Astrocyte (in vitro differentiated cells and primary cell): ENCODE data around the gene PSME3IP1. TPM values are rescaled to one million over a fixed set of nuclear protein-coding genes. Genes with fewer than 3 reads are reported as not detected.
"Not testable (repeated sequence)": the region's sequence is repeated elsewhere in the genome, so short reads cannot be mapped to it uniquely, and the experiment has no call there.

Experiments used
- DNase-seq: peaks from one replicate; pipeline ENCODE4 v3.0.0-alpha.2; 2010; ENCODE audit warnings: low read depth
- FAIRE-seq: peaks from 2 replicates; lab custom pipeline; 2011; peaks lifted over from hg19 to GRCh38; lab: Jason Lieb, UNC
- H2AFZ ChIP-seq: 2 replicates; pipeline ENCODE4 v1.6.0; 2012; ENCODE audit warnings: low read depth, low read length, inconsistent platforms
- H3K27ac ChIP-seq: 2 replicates; pipeline ENCODE4 v1.5.1; 2011; ENCODE audit warnings: low read depth, low read length, inconsistent platforms
- H3K27me3 ChIP-seq: 2 replicates; pipeline ENCODE4 v1.6.0; 2011; ENCODE audit warnings: low read length, inconsistent platforms; ENCODE audit not compliant: insufficient read depth
- H3K36me3 ChIP-seq: 2 replicates; pipeline ENCODE4 v1.5.1; 2011; ENCODE audit warnings: low read length, inconsistent platforms; ENCODE audit not compliant: insufficient read depth
- H3K4me1 ChIP-seq: 2 replicates; pipeline ENCODE4 v1.5.1; 2011; ENCODE audit warnings: low read length, inconsistent platforms; ENCODE audit not compliant: insufficient read depth
- H3K4me2 ChIP-seq: 2 replicates; pipeline ENCODE4 v1.6.0; 2012; ENCODE audit warnings: low read length, inconsistent platforms
- H3K4me3 ChIP-seq: 2 replicates; pipeline ENCODE4 v1.5.1; 2011; ENCODE audit warnings: low read depth, mild to moderate bottlenecking, low read length, inconsistent platforms; ENCODE audit not compliant: insufficient read depth
- H3K79me2 ChIP-seq: 2 replicates; pipeline ENCODE4 v1.6.0; 2012; ENCODE audit warnings: mild to moderate bottlenecking, low read length, inconsistent platforms; ENCODE audit not compliant: insufficient read depth
- H3K9ac ChIP-seq: 2 replicates; pipeline ENCODE4 v1.6.0; 2012; ENCODE audit warnings: mild to moderate bottlenecking, low read length, inconsistent platforms
- H3K9me3 ChIP-seq: 2 replicates; pipeline ENCODE4 v1.5.1; 2012; ENCODE audit warnings: low read depth, mild to moderate bottlenecking, low read length, inconsistent platforms; ENCODE audit not compliant: insufficient read depth
- H4K20me1 ChIP-seq: 2 replicates; pipeline ENCODE4 v1.6.0; 2012; ENCODE audit warnings: low read length, inconsistent platforms; ENCODE audit not compliant: insufficient read depth
- H3K27ac Mint-ChIP-seq: one replicate; pipeline ENCODE4 v1.8.0; 2021; ENCODE audit warnings: mild to moderate bottlenecking, mixed read lengths; ENCODE audit not compliant: unreplicated experiment
- H3K27me3 Mint-ChIP-seq: one replicate; pipeline ENCODE4 v1.8.0; 2021; ENCODE audit warnings: low read depth, mixed read lengths; ENCODE audit not compliant: unreplicated experiment
- H3K36me3 Mint-ChIP-seq: one replicate; pipeline ENCODE4 v1.8.0; 2021; ENCODE audit warnings: low read depth, mixed read lengths; ENCODE audit not compliant: unreplicated experiment
- H3K4me1 Mint-ChIP-seq: one replicate; pipeline ENCODE4 v1.8.0; 2021; ENCODE audit warnings: low read depth, mixed read lengths; ENCODE audit not compliant: unreplicated experiment
- H3K4me3 Mint-ChIP-seq: one replicate; pipeline ENCODE4 v1.8.0; 2021; ENCODE audit warnings: mild to moderate bottlenecking, moderate library complexity, mixed read lengths; ENCODE audit not compliant: unreplicated experiment
- H3K9me3 Mint-ChIP-seq: one replicate; pipeline ENCODE4 v1.8.0; 2021; ENCODE audit warnings: mild to moderate bottlenecking, mixed read lengths; ENCODE audit not compliant: unreplicated experiment
- EZH2 ChIP-seq: IDR thresholded peaks from 2 replicates; pipeline ENCODE4 v1.6.1; 2012; ENCODE audit warnings: mild to moderate bottlenecking, low read length, inconsistent platforms; ENCODE audit not compliant: insufficient read depth
- total RNA-seq: library from RNA; stranded (reverse); gene quantifications from 2 replicates; pipeline ENCODE4 v1.2.1, GENCODE V29; 2021
- TF ChIP-seq, protein P1 (sequence below): IDR thresholded peaks from 2 replicates; pipeline ENCODE4 v1.5.1; 2011; ENCODE audit warnings: low read depth, mild to moderate bottlenecking, inconsistent platforms, low read length, moderate library complexity; ENCODE audit not compliant: insufficient read depth

Gene PSME3IP1
- total RNA-seq, 1 donor from 2014 or later: 78.8 TPM

DNA sequence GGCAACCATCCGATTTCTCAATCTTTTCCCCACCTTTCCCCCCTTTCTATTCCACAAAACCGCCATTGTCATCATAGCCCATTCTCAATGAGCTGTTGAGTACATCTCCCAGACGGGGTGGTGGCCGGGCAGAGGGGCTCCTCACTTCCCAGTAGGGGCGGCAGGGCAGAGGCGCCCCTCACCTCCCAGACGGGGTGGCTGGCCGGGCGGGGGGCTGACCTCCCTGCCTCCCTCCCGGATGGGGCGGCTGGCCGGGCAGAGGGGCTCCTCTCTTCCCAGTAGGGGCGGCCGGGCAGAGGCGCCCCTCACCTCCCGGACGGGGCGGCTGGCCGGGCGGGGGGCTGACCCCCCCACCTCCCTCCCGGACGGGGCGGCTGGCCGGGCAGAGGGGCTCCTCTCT lies 14.5 kb upstream of the PSME3IP1 start:
- H3K27ac Mint-ChIP-seq, H3K9me3 ChIP-seq, H3K27me3 Mint-ChIP-seq, H3K4me3 Mint-ChIP-seq, H3K27me3 ChIP-seq, H2AFZ ChIP-seq, FAIRE-seq, H3K4me2 ChIP-seq, H3K9me3 Mint-ChIP-seq, DNase-seq, H3K27ac ChIP-seq, H3K36me3 ChIP-seq, H3K9ac ChIP-seq, H3K4me3 ChIP-seq: not testable (repeated sequence)
- H3K4me1 Mint-ChIP-seq: peaks cover 25% of the 10 kb centered on the region
- H3K36me3 Mint-ChIP-seq: peaks cover 22% of the 10 kb centered on the region
- H3K4me1 ChIP-seq: peaks cover 15% of the 10 kb centered on the region
- H4K20me1 ChIP-seq: peaks cover 18% of the 10 kb centered on the region
- H3K79me2 ChIP-seq: peaks cover 72% of the 10 kb centered on the region

DNA sequence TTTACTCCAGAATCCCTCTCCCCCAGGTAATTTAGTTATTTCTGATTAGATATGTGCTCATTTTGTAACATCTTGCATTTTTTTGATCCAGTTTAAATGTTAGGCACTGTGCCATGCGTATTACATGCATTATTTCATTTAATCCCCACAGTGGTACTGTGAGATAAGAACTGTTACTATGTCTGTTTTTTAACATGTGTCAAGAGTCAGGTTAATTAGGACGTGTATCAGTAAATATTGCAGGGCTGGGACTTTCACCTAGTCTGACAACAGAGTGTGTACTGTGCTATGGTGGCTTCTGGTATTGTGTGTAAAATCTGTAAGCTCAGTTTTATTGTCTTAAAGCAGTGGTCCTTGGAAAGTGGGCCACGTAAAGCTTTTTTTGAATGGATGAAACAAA lies 10.9 kb upstream of the PSME3IP1 start:
- H3K27me3 Mint-ChIP-seq: no peaks in the 10 kb centered on the region
- H3K4me2 ChIP-seq: peak overlapping the region; percentile 0
- H3K4me3 Mint-ChIP-seq: no peak overlapping the region
- no peak overlapping the region for H2AFZ ChIP-seq
- no peak for DNase-seq
- peaks cover 10% of the 10 kb centered on the region for H3K36me3 Mint-ChIP-seq
- H3K79me2 ChIP-seq: peaks cover 68% of the 10 kb centered on the region
- no peak overlapping the region for H3K4me3 ChIP-seq
- TF ChIP-seq, protein P1, sequence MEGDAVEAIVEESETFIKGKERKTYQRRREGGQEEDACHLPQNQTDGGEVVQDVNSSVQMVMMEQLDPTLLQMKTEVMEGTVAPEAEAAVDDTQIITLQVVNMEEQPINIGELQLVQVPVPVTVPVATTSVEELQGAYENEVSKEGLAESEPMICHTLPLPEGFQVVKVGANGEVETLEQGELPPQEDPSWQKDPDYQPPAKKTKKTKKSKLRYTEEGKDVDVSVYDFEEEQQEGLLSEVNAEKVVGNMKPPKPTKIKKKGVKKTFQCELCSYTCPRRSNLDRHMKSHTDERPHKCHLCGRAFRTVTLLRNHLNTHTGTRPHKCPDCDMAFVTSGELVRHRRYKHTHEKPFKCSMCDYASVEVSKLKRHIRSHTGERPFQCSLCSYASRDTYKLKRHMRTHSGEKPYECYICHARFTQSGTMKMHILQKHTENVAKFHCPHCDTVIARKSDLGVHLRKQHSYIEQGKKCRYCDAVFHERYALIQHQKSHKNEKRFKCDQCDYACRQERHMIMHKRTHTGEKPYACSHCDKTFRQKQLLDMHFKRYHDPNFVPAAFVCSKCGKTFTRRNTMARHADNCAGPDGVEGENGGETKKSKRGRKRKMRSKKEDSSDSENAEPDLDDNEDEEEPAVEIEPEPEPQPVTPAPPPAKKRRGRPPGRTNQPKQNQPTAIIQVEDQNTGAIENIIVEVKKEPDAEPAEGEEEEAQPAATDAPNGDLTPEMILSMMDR: no peak
- TF ChIP-seq EZH2: no peak
- H3K36me3 ChIP-seq: no peaks in the 10 kb centered on the region
- H4K20me1 ChIP-seq: peaks cover under 1% of the 10 kb centered on the region
- peak overlapping the region; percentile 85 for H3K27ac Mint-ChIP-seq
- peak overlapping the region; percentile 41 for H3K27ac ChIP-seq
- H3K9ac ChIP-seq: peak overlapping the region; percentile 29
- no peaks in the 10 kb centered on the region for H3K9me3 Mint-ChIP-seq
- no peaks in the 10 kb centered on the region for H3K27me3 ChIP-seq
- peaks cover 48% of the 10 kb centered on the region for H3K4me1 Mint-ChIP-seq
- no peak for FAIRE-seq
- H3K4me1 ChIP-seq: peaks cover 50% of the 10 kb centered on the region
- H3K9me3 ChIP-seq: no peaks in the 10 kb centered on the region

DNA sequence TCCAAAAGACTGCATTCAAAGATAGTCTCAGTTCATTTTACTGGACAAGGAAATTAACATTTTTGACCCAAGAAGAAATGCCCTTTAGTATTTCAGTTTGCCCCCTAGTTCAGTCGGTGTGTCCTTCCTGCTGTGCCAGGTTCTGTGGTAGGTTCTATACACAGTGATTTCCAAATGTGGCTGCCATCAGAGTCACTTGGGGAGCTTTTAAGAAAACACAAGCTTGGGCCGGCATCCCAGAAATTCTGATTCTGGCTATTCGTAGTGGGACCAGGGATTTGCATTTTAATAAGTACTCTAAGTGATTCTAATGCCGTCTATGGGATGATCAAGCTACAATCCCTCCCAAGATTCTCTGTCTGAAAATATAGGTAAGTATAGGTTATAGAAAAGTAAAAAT lies 10.4 kb upstream of the PSME3IP1 start:
- no peaks in the 10 kb centered on the region for H3K27me3 ChIP-seq
- no peaks in the 10 kb centered on the region for H3K9me3 ChIP-seq
- H3K4me2 ChIP-seq: no peak overlapping the region
- Mint-ChIP-seq H3K27ac (peak overlapping the region; percentile 85), H3K36me3 (peaks cover 9% of the 10 kb centered on the region), H3K9me3 (no peaks in the 10 kb centered on the region), H3K4me1 (peaks cover 50% of the 10 kb centered on the region), H3K27me3 (no peaks in the 10 kb centered on the region), H3K4me3 (no peak overlapping the region)
- DNase-seq (no peak), FAIRE-seq (no peak)
- no peak for TF ChIP-seq EZH2
- TF ChIP-seq, protein P1: no peak
- H3K79me2 ChIP-seq: peaks cover 73% of the 10 kb centered on the region
- H3K4me3 ChIP-seq: no peak overlapping the region
- peaks cover 4% of the 10 kb centered on the region for H4K20me1 ChIP-seq
- peak overlapping the region; percentile 41 for H3K27ac ChIP-seq
- H3K36me3 ChIP-seq: no peaks in the 10 kb centered on the region
- no peak overlapping the region for H3K9ac ChIP-seq
- no peak overlapping the region for H2AFZ ChIP-seq
- H3K4me1 ChIP-seq: peaks cover 54% of the 10 kb centered on the region
